Amniotic epithelial cell (primary cell): ENCODE results near the gene TEKT2.

Experiments
- DNase-seq: peaks from one replicate; pipeline ENCODE4 v3.0.0-alpha.2; 2010; ENCODE audit warnings: low read depth

Gene TEKT2, protein sequence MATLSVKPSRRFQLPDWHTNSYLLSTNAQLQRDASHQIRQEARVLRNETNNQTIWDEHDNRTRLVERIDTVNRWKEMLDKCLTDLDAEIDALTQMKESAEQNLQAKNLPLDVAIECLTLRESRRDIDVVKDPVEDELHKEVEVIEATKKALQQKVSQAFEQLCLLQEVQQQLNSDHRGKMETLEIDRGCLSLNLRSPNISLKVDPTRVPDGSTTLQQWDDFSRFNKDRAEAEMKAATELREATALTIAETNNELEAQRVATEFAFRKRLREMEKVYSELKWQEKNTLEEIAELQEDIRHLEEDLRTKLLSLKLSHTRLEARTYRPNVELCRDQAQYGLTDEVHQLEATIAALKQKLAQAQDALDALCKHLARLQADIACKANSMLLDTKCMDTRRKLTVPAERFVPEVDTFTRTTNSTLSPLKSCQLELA

GRCh38 chr1:36083635-36084496, at the start of gene TEKT2:
Gene TEKT2 (plus strand): TSS chr1:36084094. CDS start chr1:36084922, 828 bp downstream.
- DNase-seq: peak; percentile 28

DNA sequence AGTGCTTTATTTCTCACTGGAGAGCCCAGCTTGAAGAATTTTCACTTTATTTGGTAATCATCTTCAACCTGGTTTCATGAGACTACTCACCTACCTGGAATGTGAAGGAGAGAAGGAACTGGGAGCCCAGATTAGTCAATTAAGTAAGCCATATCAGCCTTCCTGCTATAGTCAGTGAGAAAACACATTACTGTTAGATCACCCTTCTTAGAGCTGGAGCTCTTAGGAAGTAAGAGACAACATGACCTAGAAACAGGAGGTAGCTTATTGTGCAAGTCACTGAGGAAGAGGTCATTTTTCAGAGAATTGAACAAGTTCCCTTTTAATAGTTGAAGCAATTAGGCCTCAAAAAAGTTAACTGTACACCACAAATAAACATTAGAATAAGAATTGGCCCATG, 49.2 kb upstream of the TEKT2 start:
- peak; percentile 93 for DNase-seq

DNA sequence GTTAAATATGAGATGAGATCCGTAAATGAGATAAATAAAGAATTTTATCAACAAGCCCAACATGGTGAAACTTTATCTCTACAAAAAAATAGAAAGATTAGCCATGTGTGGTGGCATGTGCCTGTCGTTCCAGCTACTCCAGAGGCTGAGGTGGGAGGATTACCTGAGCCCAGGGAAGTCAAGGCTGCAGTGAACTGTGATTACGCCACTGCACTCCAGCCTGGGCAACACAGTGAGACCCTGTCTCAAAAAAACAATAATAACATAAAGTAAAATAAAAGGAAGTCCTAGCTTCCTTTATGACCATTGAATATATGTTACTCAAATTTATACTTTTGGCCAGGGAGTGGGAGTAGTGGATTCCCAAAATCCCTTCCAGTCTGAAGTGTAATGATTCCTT, 48.7 kb upstream of the TEKT2 start:
- DNase-seq: no peak

- no peak for DNase-seq
Measured at GRCh38 chr1:36040238-36040637, 43.7 kb upstream of the TEKT2 start.

- no peak for DNase-seq
Measured at GRCh38 chr1:36051821-36052220, 32.1 kb upstream of the TEKT2 start.

GRCh38 chr1:36053978-36054377, 29.9 kb upstream of the TEKT2 start:
- no peak for DNase-seq

DNA sequence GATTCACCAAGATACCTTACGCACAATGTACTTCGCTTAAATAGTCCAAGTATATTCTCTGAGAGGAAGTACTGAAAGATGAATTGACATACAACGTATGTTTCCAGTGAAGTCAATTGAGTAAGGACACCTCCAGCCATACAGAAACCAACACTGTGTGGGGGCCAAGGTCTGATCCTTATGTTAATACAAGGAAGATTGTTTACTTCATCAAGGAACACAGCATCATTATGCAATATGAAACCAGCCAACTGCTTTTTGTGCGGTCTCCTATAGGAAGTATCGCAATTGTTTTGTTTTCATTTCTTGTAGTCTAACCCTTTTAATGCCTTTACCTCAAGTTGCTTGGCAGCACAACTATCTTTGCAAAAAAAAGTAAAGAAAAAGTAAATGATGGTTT, 28.2 kb upstream of the TEKT2 start:
- no peak for DNase-seq

- no peak for DNase-seq
Measured at GRCh38 chr1:36062315-36062714, 21.6 kb upstream of the TEKT2 start.

DNA sequence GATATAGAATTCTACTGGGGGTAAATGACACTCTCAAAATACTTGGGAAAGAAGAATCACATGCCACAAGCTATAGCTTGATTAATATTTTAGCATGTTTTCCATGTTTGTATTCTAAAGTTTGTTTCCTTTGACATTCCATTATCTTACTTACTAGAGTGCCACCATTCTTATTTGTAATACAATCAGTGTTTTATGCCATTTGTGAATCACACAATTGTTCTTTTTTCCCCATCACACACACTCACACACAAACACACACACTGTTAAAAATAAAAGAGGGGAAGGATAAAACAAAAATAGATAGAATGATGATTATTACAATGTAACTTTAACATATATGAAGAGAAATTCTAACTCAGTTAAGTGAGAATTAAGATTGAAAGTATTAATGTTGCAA, 16.0 kb upstream of the TEKT2 start:
- DNase-seq: no peak

DNA sequence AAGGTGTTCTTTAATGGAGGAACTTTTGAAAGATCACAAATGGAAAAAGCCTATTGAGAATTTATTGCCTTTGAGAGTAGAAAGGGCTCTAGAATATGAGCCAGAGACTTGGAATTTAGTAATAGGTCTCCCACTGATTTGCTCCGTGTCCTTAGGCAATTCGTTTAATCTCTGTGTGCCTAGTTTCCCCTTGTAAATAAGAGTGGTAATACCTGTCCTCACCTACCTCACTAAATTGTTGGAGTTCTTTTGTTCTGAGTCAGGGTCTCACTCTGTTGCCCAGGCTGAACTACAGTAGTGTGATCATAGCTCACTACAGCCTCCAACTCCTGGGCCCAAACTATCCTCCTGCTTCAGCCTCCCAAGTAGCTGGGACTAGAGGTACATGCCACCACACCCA, 15.0 kb upstream of the TEKT2 start:
- DNase-seq: no peak

GRCh38 chr1:36070349-36070748, 13.5 kb upstream of the TEKT2 start:
- DNase-seq: no peak

- peak; percentile 27 for DNase-seq
Measured at GRCh38 chr1:36076979-36077573, 6.8 kb upstream of the TEKT2 start.

DNA sequence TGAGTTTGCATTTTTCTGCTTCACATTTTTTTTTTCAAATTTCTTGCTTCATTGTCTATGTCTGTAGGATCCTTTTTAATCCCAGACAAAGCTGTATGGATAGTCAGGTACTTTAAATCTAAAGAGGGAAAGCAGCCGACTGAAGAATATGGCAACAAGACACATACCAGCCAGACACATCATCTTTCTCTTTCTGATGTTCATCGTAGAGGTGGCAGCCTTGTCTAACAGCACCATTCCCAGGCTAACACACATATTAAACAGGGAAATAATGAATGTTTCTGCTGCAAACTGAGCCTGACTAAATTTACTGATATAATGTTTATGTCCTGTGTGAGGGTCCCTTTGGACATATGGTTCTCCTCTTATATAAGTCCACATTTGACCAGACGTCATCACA, 3.7 kb upstream of the TEKT2 start:
- no peak for DNase-seq

- no peak for DNase-seq
Measured at GRCh38 chr1:36080801-36081200, 3.1 kb upstream of the TEKT2 start.

DNA sequence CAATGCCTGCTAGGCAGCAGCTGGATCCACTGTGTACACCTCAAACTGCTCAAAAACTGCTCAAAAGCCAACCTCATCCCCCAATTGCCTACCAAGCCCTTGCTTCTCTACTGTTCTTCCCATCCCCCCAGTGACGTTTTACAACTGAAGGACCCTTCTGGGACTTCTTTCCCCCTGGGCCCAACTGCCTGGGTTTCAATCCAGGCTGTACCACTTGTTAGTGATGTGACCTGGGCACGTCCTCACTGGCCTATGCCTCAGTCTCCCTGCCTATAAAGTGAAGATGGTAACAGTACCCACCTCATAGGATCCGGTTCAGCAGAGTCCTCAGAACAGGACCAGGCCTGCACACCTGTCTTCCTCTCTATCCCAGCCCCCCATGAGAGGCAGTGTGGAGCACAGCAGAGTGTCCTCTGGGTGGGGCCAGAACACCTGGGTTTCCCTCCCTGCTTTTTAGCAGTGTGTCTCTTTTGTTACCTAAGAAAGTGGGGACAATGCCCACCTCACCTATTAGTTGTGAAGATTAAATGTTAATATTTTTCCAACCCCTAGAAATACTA, 1.9 kb upstream of the TEKT2 start:
- no peak for DNase-seq

- DNase-seq: no peak
Measured at GRCh38 chr1:36083219-36083618, 675 bp upstream of the TEKT2 start.

DNA sequence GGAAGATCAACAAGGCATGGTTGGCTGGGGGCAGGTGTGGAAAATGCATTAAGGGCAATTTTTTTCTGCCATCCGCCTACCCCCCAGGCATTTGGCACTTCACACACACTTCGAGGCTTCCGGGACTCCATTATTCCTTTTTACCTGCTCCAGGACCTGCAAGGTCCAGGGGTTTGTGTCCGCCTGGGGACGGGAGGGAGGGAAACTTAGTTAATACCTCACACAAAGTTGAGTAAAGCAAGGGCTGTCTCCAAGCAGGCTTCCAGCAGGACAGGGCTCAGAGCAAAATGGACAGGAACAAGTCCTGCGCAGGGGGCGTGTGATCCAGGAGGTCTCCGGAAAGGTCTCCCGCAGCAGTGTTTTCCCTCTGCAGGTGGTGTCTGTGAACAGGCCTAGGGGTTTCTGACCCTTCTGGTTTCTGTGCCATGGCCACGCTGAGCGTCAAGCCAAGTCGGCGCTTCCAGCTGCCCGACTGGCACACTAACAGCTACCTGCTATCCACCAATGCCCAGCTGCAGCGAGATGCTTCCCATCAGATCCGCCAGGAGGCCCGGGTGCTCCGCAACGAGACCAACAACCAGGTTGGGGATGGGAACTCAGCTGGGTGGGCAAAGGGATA, 712 bp downstream of the TEKT2 start:
- no peak for DNase-seq

DNA sequence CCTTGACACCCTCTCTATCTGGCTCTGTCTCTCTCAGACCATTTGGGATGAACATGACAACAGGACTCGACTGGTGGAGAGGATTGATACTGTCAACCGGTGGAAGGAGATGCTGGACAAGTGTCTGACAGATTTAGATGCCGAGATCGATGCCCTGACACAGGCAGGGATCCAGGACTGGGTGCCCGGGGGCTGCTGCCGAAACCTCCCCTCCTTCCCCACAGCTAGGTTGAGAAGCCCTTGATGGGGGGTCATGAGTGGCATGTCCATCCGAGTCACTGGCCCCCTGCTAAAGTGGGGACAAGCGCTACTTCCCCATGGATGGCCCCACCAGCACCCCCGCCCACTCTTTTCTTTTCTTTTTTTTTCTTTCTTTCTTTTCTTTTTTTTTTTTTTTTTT, 1.2 kb downstream of the TEKT2 start:
- no peak for DNase-seq

DNA sequence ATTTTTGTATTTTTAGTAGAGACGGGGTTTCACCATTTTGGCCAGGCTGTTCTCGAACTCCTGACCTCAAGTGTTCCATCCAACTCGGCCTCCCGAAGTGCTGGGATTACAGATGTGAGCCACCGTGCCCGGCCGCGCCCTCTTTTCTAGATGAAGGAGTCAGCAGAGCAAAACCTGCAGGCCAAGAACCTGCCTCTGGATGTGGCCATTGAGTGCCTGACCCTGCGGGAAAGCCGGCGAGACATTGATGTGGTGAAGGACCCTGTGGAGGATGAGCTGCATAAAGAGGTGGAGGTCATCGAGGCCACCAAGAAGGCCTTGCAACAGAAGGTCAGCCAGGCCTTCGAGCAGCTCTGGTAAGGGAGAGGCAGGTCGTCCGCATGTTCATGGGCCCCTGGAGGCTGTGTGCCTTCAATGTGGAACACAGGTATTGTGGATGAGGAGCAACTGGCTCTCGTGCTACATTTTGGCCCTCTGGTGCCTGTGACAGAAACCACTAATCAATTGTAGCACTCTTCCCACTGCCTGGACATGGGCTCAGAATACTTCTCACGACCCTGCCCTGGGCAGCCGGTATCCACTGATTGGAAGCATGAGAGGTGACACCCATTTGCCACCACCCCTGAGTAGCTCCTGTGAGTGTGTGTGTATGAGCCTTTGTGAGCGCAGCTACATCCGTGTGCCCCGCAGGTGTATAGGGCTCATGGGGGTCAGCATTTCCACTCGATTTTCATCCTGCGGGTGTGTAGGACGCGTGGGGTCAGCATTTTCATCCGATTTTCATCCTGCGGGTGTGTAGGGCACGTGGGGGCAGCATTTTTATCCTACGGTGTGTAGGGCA, 2.0 kb downstream of the TEKT2 start:
- DNase-seq: no peak

DNA sequence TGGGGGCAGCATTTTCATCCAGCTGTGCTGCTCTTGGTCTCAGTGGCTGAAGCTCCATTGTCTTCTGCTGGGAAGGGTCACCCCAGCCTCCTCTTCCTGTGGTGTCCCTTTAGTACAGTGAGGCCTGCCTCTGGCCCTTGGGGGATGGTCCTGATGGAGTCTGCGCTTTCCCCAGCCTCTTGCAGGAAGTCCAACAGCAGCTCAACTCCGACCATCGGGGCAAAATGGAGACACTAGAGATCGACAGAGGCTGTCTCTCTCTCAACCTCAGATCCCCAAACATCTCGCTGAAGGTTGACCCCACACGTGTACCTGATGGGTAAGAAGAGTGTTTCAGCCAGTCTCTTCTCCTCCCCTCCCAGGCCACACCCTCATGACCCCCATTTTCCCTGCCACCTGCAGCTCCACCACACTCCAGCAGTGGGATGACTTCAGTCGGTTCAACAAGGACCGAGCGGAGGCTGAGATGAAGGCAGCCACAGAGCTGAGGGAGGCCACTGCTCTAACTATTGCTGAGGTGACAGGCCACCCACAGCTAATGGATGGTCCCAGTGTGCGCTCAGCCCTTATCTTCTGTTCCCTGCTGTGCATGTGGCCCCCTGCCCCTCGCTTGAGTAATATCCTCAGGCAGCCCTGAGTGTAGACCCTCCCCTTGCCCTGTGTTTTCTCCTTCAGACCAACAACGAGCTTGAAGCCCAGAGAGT, 2.8 kb downstream of the TEKT2 start:
- DNase-seq: no peak
